NK-92 (cell line): Measurements from ENCODE around the gene OSBPL3.

Experiments used
- DNase-seq: peaks from one replicate; lab custom pipeline; 2025; ENCODE audit not compliant: unreplicated experiment; lab: John Stamatoyannopoulos, UW

Gene OSBPL3

DNA sequence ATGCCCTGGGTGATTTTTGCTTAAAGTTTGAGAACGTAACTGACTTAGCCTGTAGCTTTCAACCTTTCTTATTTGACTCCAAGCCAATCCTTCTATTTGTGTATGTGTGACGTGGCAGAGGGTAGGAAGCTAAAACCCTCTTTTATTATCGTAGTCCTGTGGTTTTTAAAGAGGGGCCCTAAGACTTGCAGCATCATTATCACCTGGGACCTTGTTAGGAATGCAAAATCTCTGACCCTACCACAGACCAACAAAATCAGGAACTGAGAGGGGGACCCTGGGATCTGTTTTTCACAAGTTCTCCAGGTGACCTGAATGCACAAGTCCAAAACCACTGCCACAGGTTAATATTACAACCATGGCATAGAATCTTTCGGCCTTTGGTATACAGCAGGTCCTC lies 80.1 kb downstream of the OSBPL3 start:
- DNase-seq = no peak

DNA sequence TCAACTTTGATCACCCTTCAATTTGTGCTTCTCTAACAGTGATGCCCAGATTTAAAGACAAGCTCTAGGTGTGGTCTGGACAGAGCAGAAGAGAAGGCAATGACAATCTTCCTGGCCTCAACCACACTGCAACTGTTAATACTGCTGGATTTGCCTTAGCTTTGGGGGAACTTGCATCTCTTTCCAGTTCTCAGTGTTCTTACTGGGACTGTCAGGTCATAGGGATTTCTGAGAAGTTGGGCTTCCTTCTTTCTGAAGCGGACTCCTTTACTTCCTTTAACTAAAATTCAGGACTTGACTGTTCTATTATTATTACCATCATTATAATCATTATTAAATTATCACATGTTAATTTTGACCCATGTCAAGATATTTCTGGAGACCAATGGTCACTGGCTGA lies 80.8 kb downstream of the OSBPL3 start:
- no peak for DNase-seq

DNA sequence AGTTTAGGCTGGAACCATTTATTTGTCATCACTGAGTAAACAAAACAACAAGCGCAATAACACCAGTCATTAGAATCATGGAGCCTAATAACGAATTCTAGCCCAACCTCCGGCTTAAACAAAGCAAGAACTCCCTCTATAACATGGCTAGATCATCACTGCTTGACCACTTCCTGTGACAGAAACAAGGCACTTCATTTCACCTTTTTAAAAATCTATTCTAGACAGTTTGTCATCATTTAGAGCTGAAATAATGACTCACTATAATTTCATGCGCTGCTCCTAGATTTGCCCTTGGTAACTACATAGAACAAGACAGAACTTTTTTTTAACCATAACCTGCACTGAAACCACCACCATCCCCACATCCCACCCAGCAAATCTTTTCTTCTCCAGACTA lies 81.3 kb downstream of the OSBPL3 start:
- no peak for DNase-seq

DNA sequence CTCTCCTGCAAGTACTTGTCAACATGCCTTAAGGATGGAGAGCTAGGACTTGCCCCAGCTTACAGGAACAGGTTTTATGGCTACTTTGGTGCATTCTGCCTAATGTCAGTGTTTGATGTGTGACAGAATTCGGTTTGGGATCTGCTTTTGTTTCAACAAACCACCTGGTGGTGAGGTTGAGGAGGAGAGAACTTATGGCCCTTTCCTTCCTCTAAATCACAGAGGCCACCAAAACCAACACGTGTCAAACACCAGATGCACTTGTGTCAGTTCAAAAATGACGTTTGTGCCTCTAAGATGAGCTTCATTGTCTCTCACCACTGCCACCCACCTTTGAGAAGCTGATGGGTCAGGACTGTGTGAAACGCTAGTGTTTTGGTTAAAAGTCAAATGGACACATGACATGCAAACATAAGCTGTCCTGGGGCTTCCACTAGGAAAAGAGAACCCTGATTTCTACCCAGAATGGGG lies 83.9 kb downstream of the OSBPL3 start:
- no peak for DNase-seq

DNA sequence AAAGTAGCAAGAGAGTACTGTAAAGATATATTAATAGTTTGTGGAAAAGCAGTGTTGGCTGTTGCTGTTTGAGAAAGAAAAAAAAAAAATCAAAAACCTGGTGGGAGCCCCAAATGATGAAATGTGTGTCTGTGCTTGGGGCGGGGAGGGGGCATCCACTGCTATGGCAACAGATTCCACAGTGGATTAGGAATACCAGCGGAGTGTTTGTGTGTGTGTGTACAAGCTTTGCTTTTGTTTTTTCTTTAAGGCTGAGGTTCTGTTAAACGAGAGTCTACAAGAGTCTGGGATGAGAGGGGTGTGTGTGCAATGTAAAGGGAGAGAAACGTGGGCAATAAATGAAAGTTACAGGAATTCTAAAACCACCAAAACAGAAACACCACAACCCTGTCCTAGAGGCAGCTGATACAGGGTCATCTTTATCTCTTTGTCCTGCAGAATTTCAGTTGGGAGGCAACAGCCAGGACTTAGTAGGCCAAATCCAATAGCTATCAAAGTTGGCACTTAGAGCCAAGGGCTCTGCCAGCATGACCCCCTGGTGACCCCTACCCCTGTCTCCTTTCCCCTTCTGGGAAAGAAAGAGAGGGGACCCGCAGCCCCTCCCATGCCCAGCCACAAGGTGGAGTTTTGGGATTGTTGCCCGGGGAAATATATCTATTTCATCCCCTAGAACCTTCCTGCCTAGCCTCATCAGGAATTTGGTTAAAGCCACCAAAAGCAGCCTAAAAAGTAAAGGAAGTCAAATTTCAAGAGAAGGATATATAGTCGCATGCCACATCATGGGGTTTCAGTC lies 85.4 kb downstream of the OSBPL3 start:
- DNase-seq = no peak

DNA sequence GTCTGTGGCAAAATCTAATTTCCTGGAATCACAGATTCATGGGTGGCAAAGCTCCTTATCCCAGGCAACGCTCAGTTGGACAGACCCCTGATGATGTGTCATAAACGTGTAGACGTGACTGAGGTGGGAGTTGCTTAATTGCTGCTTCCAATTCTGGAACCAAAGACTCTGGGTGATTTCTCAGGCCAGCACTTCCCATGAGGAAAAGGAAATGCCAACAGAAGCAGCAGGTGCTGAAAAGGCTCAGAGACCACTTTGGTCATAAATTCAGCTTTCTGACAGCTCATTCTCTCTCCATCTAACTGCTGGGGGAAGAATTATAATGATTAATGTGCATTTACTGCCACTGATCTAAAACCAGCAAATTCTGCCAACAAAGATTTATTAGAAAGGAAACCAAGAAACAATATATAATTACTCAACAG lies 88.7 kb downstream of the OSBPL3 start:
- DNase-seq = no peak

DNA sequence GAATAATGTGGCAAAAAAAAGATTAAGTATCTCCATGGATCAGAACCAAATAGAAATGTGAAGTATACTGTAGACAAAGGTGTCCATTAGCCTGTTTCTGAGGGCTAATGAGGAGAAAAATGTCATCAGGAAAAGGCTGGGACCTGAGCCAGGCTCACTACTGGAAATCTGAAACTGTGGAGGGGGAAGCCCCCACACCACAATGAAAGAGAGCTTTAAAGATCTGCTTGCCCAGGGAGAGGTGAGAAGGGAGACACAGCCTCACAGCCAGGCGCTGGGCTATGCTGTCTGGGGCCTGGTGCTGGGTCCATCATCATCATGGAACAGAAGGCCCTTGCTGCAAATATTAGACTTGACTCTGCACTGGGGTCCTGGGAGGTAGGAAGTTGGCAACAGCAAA lies 90.4 kb downstream of the OSBPL3 start:
- no peak for DNase-seq

DNA sequence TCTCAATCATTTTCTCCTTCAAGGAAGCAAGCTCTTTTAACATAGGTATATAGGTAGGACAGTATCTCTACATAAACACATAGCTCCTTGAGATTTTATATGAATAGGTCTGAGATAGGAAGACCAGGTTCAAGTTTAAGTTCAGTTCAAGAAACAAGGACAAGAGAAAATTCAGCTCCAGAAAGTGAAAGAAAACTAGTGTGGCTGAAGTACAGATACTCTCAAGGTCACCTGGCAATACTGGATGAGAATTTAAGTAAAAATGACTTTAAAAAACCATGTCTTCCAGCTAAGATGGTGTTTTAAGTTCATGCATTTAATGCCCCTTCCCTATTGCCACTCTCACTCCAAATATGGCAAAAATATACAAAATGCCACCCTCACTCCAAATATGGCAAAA lies 91.3 kb downstream of the OSBPL3 start:
- no peak for DNase-seq

DNA sequence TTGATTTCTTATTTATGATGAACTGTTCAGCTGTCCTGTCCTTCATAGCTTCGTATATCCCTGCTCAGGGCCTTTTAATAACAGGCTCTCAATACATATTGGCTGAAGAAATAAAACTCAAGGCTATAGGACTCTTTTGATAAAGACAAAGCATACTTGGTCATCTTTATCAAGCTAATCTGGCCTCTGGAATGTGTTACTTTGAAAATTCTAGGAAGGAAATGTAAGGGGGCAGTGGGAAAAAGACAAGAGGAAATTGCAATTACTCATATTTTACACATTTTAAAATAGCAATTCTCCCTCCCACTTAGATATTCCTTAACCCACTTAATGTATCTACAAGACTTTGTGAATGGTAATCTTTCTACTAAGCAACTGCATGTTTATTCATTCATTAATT lies 94.3 kb downstream of the OSBPL3 start:
- no peak for DNase-seq

DNA sequence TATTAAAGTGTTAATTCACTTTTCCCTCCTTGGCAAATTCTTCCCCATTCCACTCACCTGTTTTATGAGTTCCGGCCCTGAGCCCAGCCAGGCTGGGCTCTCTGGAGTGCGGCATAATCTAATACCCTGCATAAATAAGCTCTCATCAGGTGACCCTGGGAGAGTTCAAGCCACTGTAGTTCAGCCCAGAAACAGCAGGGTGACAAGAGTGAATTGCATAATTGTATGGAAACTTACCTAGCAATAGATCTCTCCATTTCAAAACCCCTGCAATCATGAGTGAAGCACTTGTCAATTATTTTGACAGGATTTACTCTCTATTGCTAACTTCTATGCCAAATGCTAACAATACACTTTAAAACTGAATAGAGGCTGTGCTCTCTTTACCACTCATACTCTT lies 94.7 kb downstream of the OSBPL3 start:
- no peak for DNase-seq

DNA sequence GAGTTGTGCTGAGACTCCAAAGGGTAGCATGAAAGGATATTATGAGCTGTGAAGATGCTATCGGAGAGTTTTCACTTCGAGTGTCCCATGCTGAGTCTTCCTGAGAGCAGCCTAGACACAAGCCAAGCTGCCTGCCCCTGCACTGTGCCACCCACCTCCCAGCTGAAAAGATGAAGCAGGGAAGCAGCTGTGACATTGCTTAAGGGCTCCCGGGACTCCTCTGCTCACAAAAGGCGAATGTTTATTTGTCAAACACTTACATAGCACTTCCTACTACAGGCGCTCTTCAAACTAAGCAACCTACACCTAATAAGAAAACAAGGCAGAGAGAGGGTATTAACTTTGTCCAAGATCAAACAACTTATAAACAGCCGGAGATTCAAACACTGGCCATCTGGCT lies 95.6 kb downstream of the OSBPL3 start:
- no peak for DNase-seq

DNA sequence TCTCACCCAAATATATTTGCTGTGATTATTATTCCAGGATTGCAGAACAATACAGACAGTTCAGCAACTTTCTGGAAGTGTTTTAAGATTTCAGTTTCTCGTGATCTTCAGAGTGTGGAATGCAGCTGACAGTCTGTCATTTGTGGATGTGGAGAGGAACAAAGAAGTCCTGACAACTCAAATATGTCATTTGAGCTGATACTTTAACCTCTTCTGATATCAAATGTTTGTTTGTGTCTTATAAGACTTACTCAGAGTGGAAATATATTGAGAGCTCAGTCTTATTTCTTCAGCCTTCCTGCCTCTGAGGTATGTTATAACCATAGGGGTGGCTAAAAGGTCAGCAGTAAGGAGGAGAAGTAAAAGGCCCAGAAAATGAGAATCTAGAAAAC lies 96.4 kb downstream of the OSBPL3 start:
- DNase-seq = no peak

DNA sequence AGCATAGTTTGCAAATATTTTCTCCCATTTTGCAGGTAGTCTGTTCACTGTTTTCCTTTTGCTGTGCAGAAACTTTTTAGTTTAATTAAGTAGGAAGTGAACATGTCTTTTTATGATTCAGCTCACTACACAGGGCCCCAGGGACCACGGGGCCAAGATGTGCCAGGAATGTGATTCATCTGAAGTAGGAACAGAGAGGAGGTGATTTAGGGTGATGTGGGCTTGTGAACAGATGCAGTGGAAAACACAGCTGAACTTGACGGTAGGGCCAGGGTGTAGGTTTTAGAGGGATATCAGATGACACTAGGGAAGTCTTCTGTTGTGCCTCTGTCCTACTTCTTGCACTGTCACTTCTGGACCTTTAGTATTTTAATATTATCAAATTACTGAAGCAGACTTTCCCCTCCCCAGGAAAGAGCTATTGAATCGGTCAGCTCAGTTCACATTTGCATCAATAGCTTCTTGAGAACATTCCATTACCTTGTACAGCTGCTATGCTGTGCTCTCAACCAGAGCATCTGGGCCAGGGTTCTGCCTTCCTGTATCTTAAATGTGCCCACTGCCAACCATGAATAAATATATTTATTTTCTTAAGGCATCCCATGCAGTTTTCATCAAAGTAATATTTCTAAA lies 96.9 kb downstream of the OSBPL3 start:
- no peak for DNase-seq

DNA sequence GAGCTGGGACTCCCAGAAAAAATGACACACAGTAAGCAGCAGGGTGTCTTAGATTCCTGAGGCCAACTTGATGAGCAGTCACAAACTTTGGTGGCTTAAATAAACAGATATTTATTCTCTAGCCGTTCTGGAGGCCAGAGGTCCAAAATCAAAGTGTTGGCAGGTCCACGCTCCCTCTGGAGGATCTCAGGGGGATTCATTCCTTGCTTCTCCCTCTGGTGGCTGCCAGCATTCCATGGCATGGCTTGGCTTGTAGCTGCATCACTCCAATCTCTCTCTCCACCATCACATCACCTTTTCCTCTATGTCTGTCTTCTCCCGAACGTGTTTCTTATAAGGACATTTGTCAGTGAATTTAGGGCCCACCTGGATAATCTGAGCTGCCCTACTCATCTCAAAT lies 98.4 kb downstream of the OSBPL3 start:
- DNase-seq = no peak

DNA sequence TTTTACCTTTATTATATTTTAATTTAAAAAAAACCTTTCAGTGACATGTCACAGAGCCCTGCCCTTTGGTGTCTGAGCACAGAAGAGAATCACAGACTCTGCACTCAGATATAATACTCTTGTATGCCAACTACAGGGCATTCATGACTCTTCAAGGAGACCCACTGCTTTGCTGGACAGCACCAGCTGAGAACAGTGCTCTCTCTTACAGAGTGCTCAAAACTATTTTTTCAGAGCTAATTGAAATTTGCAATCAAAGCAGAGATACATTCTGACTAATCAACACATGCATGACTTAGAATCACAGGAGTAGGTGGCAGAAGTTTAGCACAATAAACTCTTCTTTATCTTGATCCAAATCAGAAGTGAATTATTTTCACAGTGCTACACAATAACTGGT lies 99.1 kb downstream of the OSBPL3 start:
- DNase-seq = no peak

DNA sequence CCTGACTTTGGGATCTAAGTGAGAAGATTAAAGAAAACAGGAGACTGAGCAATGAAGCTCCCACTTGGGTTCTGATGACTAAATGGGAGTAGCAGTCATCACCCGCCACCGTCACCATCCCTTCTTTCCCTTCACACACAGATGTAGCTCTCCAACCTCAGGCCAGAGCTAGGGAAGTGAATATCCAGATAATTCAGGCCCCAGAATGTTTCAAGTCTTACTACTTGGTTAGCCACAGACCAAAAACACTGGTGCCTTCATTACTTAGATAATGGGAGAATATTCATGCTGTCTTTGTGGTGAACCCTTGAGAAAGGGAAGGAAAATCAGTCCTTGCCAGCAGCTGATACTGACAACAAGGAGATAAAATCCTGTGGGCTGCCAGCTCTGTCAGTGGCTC lies 100.7 kb downstream of the OSBPL3 start:
- no peak for DNase-seq

DNA sequence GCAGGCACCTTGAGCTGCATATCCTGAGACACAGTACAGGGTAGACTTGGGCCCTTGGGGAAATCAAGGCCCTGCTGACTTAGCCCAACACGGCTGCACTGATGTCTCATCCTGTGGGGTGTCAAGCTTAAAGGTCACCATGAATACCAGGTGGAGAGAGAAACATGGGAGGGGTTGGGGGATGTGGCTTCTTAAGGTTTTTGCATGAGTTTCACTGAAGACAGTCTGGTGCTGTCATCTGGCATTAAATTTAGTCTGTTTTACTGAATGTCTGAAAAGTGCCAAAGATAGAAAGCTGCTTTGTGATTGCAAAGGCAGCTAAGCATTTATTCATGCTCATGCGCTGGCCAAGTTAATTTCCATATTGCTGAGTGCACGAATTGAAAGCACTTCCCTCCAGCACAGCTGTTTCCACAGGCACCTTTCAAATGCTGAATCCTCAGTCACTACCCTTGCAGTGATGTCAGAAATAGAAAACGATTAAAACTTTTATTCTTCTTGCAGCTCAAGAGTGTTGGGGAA lies 102.1 kb downstream of the OSBPL3 start:
- DNase-seq = no peak

DNA sequence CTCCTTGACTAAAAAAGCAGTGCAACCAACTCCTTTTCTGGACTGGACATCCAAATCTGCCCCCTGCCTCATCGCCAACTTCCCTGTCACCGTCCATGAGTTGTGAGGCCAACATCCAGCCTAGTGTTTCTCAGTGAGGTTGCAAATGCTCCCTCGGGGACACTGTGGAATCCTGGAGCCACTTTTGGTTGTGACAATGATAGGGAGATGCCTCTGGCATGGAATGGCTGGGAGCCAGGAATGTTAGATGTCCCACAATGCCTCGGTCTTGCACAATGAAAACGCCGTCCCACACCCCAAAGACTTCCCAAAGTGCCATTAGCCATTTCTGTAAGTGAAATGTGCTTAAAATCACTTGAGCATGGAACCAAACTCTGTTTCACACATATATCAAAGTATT lies 105.2 kb downstream of the OSBPL3 start:
- DNase-seq = no peak

DNA sequence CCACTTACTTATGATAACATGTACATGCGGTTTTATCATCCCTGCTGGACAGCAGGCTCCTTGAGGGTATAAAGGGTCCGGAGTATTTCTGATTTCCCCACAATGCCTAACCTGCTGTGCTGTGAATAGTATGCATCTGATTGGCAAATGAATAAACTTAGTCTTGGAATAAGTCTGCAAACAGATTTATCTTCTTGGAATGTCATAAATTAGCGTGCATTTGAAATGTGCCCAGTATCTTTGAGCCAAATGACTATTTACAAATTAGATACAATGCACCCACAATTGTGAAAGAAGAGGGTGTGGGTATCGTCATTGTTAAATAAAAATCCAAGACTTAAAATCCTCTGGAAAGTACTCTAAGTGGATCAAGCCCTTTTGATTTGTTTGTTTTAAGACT lies 106.0 kb downstream of the OSBPL3 start:
- DNase-seq = no peak

DNA sequence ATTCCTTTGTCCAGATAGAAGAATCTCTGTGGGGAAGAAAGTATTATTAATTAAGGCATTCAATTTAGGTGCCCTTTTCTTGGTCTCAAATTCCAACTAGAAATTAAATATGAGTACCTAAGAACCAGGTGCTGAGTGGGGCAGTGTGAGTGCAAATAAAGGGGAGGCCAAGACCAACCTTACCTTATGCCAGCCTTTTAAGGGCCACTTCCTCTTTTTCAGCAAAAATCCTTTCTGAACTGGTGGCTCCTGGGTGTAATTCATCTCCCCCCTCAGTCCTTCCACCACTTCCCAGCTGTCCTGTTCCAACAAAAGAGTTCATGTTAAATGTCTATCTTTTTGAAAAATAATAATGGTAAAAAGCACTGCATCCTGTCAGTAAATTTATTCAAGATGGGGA lies 108.2 kb downstream of the OSBPL3 start:
- no peak for DNase-seq

DNA sequence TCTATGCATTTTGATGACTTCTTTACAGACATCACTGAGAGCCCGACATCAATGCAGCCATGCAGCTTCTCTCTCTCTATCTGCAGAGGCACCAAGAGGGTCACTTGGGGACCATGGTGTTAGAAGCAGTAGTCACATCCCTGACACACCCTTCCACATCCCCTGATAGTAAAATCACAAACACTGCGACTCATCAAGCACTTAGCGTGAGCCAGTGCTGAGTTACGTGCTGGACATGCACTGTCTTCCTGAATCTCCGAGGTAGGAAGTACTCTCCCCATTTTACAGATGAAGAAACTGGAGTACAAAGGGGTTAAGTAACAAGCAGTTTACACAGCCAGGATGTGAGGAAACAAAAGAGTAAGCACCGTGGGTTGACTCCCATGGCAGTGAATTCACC lies 109.2 kb downstream of the OSBPL3 start:
- DNase-seq = no peak

DNA sequence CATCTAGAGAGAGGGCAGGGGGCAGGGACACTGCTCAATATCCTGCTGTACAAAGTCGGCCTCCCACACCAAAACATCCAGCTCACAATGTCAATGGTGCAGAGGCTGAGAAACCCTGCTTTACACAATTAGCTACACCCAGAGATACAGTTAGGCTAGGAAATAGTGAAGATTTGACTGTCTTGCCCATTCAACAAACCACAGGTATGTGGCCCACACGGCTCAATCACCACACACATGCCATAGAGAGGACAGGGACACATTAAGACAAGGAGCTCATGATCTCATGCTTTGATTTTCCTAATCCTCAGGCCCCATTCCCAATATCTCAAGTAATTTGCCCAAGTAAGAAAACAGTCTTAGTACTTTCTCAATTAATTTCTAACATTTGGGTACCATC lies 110.4 kb downstream of the OSBPL3 start:
- DNase-seq = no peak

DNA sequence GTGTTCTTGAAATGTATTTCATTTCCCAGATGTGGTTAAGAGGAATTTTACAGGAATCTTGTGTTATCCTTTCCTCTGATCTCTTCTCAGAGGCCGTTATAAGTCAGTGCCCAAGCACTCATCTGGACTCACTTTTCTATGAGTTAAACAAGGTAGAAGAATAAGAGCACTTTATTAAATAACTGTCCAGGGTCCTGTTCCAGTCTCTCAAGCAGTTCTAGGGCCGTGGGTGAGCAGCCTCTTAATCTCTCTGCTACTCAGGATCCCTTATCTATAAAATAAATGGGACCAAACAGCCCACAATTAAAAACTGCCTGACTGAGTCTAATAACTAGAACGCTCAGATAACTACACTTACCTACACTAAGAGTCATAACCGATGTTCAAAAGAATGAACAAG lies 111.2 kb downstream of the OSBPL3 start:
- no peak for DNase-seq
